ENCODE data around the gene AKNAD1.

DNA sequence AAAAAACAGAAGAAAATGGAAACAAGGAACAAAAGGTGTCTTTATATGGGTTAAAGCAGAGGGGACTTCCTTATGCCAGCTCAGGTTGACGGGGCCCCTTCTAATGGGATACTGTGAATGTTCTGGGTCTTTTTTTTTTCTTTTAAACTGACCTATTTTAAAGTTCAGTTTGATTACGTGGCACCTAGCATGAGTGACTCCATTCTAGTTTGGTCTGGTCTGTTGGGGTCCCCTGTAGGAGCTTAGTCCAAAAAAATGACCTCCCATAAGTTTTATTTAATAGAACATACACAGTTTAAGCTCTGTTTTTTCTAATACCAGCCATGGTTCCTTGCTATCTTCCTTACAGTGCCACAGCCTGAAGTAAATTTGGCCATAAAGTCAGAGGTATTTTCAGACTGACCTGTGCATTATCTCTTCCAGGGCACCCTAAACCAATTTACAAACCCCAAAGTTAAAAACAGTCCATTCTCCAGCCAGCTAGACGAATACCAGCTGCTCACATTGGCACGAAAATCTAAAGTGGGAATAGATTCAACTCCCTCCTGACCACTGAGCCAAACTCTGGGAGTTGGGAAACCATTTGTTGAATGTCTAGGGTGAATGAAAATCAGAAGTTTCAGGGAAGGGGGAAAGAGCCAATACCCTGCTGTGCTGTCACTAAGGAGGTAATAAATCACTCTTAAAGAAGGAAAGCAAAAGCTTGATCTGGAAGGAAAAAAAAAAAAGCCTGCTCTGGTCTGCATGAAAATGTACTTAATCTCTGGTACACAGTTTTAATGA, 42.4 kb downstream of the AKNAD1 start:
- TF ChIP-seq, protein P1, sequence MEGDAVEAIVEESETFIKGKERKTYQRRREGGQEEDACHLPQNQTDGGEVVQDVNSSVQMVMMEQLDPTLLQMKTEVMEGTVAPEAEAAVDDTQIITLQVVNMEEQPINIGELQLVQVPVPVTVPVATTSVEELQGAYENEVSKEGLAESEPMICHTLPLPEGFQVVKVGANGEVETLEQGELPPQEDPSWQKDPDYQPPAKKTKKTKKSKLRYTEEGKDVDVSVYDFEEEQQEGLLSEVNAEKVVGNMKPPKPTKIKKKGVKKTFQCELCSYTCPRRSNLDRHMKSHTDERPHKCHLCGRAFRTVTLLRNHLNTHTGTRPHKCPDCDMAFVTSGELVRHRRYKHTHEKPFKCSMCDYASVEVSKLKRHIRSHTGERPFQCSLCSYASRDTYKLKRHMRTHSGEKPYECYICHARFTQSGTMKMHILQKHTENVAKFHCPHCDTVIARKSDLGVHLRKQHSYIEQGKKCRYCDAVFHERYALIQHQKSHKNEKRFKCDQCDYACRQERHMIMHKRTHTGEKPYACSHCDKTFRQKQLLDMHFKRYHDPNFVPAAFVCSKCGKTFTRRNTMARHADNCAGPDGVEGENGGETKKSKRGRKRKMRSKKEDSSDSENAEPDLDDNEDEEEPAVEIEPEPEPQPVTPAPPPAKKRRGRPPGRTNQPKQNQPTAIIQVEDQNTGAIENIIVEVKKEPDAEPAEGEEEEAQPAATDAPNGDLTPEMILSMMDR (IDR thresholded peaks at IDR 0.05), result no peak
- TF ChIP-seq POLR2AphosphoS5 (IDR thresholded peaks at IDR 0.05) (peak; percentile 23 to 42 (median 33)), POLR2A (IDR thresholded peaks at IDR 0.05) (no peak), EP300 (IDR thresholded peaks at IDR 0.05) (no peak)

Data from stomach (tissue), 4 donors.